ENCODE data around the gene IFI27L1. TPM values are rescaled to one million over a fixed set of nuclear protein-coding genes. Genes with fewer than 3 reads are reported as not detected.

IFI27L1 gene
- total RNA-seq, 1 donor: 12.2 TPM

GRCh38 chr14:94113073-94113472 is 32.0 kb downstream of the IFI27L1 start:
- TF ChIP-seq CTCF (IDR thresholded peaks at IDR 0.05; ENCODE audit: insufficient read depth, low read length): no peak
- no peak overlapping the region for H3K4me3 ChIP-seq (ENCODE audit: low read depth, low read length)
- DNase-seq (ENCODE audit: low read depth): no peak

- peak; percentile 39 for DNase-seq (ENCODE audit: low read depth)
- no peak overlapping the region for H3K4me3 ChIP-seq (ENCODE audit: low read depth, low read length)
- no peak for TF ChIP-seq CTCF (IDR thresholded peaks at IDR 0.05; ENCODE audit: insufficient read depth, low read length)
These were observed 32.4 kb downstream of the IFI27L1 start for GRCh38 chr14:94113490-94113889.

GRCh38 chr14:94113908-94114588 is 32.9 kb downstream of the IFI27L1 start:
- H3K4me3 ChIP-seq (ENCODE audit: low read depth, low read length): no peak overlapping the region
- peak; percentile 41 for DNase-seq (ENCODE audit: low read depth)
- TF ChIP-seq CTCF (IDR thresholded peaks at IDR 0.05; ENCODE audit: insufficient read depth, low read length): no peak

- TF ChIP-seq CTCF (IDR thresholded peaks at IDR 0.05; ENCODE audit: insufficient read depth, low read length): no peak
- H3K4me3 ChIP-seq (ENCODE audit: low read depth, low read length): no peak overlapping the region
- DNase-seq (ENCODE audit: low read depth): no peak
These were observed 33.5 kb downstream of the IFI27L1 start for GRCh38 chr14:94114589-94115057.

- H3K4me3 ChIP-seq (ENCODE audit: low read depth, low read length): no peak overlapping the region
- no peak for TF ChIP-seq CTCF (IDR thresholded peaks at IDR 0.05; ENCODE audit: insufficient read depth, low read length)
- peak; percentile 54 for DNase-seq (ENCODE audit: low read depth)
These were observed 34.0 kb downstream of the IFI27L1 start for GRCh38 chr14:94115058-94115591.

- TF ChIP-seq CTCF (IDR thresholded peaks at IDR 0.05; ENCODE audit: insufficient read depth, low read length): no peak
- H3K4me3 ChIP-seq (ENCODE audit: low read depth, low read length): no peak overlapping the region
- no peak for DNase-seq (ENCODE audit: low read depth)
These were observed 34.5 kb downstream of the IFI27L1 start for GRCh38 chr14:94115631-94116030.
